ENCODE data around the gene ABHD14A.

The ABHD14A gene

GRCh38 chr3:51957520-51958205 lies 17.2 kb upstream of the ABHD14A start:
- DNase-seq (ENCODE audit: low read depth), result no peak

- DNase-seq (ENCODE audit: low read depth), result no peak
Measured at GRCh38 chr3:51958603-51959521, 16.0 kb upstream of the ABHD14A start.

GRCh38 chr3:51959651-51960050 lies 15.2 kb upstream of the ABHD14A start:
- DNase-seq (ENCODE audit: low read depth), result no peak

- no peak for DNase-seq (ENCODE audit: low read depth)
Measured at GRCh38 chr3:51960386-51960785, 14.5 kb upstream of the ABHD14A start.

GRCh38 chr3:51961011-51961410 lies 13.9 kb upstream of the ABHD14A start:
- DNase-seq (ENCODE audit: low read depth), result no peak

- no peak for DNase-seq (ENCODE audit: low read depth)
Measured at GRCh38 chr3:51961602-51962569, 13.0 kb upstream of the ABHD14A start.

GRCh38 chr3:51962854-51963530 lies 11.9 kb upstream of the ABHD14A start:
- no peak for DNase-seq (ENCODE audit: low read depth)

- no peak for DNase-seq (ENCODE audit: low read depth)
Measured at GRCh38 chr3:51963951-51964451, 10.9 kb upstream of the ABHD14A start.

GRCh38 chr3:51964521-51964920 lies 10.3 kb upstream of the ABHD14A start:
- DNase-seq (ENCODE audit: low read depth), result no peak

- no peak for DNase-seq (ENCODE audit: low read depth)
Measured at GRCh38 chr3:51966016-51966415, 8.8 kb upstream of the ABHD14A start.

- no peak for DNase-seq (ENCODE audit: low read depth)
Measured at GRCh38 chr3:51966486-51966885, 8.4 kb upstream of the ABHD14A start.

GRCh38 chr3:51966922-51967383 lies 7.9 kb upstream of the ABHD14A start:
- DNase-seq (ENCODE audit: low read depth), result no peak

- DNase-seq (ENCODE audit: low read depth), result peak; percentile 30
Measured at GRCh38 chr3:51967384-51968169, 7.3 kb upstream of the ABHD14A start, which contains the start of gene PCBP4. Gene PCBP4, minus strand, starts transcription at chr3:51967454. Its CDS starts 6,214 bp downstream, at chr3:51961240.

- no peak for DNase-seq (ENCODE audit: low read depth)
Measured at GRCh38 chr3:51968170-51968775, 6.6 kb upstream of the ABHD14A start.

- no peak for DNase-seq (ENCODE audit: low read depth)
Measured at GRCh38 chr3:51968883-51969678, 5.8 kb upstream of the ABHD14A start.

- DNase-seq (ENCODE audit: low read depth), result no peak
Measured at GRCh38 chr3:51969841-51970240, 5.0 kb upstream of the ABHD14A start.

GRCh38 chr3:51970606-51971300 lies 4.1 kb upstream of the ABHD14A start:
- DNase-seq (ENCODE audit: low read depth), result no peak

GRCh38 chr3:51971350-51971749 lies 3.5 kb upstream of the ABHD14A start:
- no peak for DNase-seq (ENCODE audit: low read depth)

All from T-helper 22 cell (primary cell).